ENCODE measurements around the gene PEPD. TPM values are rescaled to one million over a fixed set of nuclear protein-coding genes. Genes with fewer than 3 reads are reported as not detected.

PEPD gene
- total RNA-seq, 4 donors from 2014 or later = 33.9 to 57.0 (median 45.0) TPM

DNA sequence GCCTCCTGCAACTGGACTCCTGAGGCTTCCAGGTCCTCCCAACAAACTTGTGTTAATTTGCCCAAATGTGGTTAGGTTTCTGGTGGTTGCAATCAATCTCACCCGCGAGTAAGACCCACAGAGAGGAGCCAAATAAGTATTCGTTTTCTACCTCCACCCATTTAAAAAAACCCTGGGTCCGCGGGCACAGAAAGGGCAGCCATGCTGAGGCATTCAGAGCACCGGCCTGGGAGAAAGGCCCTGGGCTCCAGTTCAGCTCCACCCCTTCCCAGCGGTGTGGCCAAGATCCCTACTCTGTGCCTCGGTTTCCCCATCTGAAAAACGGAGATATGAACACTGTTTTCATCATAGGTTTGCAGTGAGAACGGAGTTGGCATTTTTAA, 56.9 kb downstream of the PEPD start:
- Histone ChIP-seq H3K9me3 (no peaks in the 10 kb centered on the region), H3K27me3 (no peaks in the 10 kb centered on the region), H3K27ac (no peak overlapping the region), H3K4me3 (no peak overlapping the region), H3K4me1 (peaks cover 12 to 18% of the 10 kb centered on the region in 2 donors), H3K36me3 (peaks cover 0 to 4% of the 10 kb centered on the region in 2 donors)
- DNase-seq (no peak), ATAC-seq (no peak)
- intact Hi-C loops (cut with DNase I; ENCODE audit: low total_unique reads) = no loop called here
- in situ Hi-C loops (cut with MboI; ENCODE audit: low sequenced_read_pairs in 4 of 4) = no loop called here
- TF ChIP-seq, protein P1, sequence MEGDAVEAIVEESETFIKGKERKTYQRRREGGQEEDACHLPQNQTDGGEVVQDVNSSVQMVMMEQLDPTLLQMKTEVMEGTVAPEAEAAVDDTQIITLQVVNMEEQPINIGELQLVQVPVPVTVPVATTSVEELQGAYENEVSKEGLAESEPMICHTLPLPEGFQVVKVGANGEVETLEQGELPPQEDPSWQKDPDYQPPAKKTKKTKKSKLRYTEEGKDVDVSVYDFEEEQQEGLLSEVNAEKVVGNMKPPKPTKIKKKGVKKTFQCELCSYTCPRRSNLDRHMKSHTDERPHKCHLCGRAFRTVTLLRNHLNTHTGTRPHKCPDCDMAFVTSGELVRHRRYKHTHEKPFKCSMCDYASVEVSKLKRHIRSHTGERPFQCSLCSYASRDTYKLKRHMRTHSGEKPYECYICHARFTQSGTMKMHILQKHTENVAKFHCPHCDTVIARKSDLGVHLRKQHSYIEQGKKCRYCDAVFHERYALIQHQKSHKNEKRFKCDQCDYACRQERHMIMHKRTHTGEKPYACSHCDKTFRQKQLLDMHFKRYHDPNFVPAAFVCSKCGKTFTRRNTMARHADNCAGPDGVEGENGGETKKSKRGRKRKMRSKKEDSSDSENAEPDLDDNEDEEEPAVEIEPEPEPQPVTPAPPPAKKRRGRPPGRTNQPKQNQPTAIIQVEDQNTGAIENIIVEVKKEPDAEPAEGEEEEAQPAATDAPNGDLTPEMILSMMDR (IDR thresholded peaks at IDR 0.05 in 4 of 5, conservative IDR thresholded peaks at IDR 0.05 in 1 of 5) = no peak
- no peak for TF ChIP-seq POLR2A (IDR thresholded peaks at IDR 0.05)

GRCh38 chr19:33464010-33464732, 57.4 kb downstream of the PEPD start:
- H3K27ac ChIP-seq = no peak overlapping the region
- ATAC-seq (no peak), DNase-seq (no peak)
- H3K9me3 ChIP-seq = no peaks in the 10 kb centered on the region
- peaks cover 0 to 4% of the 10 kb centered on the region in 2 donors for H3K36me3 ChIP-seq
- no peaks in the 10 kb centered on the region for H3K27me3 ChIP-seq
- in situ Hi-C loops (cut with MboI; ENCODE audit: low sequenced_read_pairs in 4 of 4) = no loop called here
- no peak for TF ChIP-seq POLR2A (IDR thresholded peaks at IDR 0.05)
- TF ChIP-seq, protein P1 (IDR thresholded peaks at IDR 0.05 in 4 of 5, conservative IDR thresholded peaks at IDR 0.05 in 1 of 5) = no peak
- intact Hi-C loops (cut with DNase I; ENCODE audit: low total_unique reads) = no loop called here
- peaks cover 12 to 18% of the 10 kb centered on the region in 2 donors for H3K4me1 ChIP-seq
- no peak overlapping the region for H3K4me3 ChIP-seq

DNA sequence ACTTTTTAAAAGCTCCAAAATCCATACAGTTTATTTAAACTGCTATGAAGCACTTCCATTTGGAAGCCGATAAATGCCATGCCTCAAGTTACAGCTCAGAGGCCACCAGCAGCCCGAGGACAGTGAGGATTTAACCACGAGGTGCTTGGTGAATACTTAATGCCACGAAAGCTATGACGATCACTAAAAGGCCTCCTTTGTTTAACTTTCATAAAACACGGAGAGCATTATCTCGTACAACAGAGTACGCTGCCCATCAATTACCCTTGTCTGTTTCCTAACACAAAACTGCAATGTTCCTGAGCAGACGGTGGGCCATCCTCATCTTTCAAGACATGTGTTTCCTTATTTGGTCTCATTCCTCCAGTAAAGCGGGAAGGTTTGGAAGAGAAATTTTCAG, 58.4 kb downstream of the PEPD start:
- Histone ChIP-seq H3K4me3 (no peak overlapping the region), H3K4me1 (peaks cover 12 to 18% of the 10 kb centered on the region in 2 donors), H3K27ac (no peak overlapping the region), H3K9me3 (no peaks in the 10 kb centered on the region), H3K27me3 (no peaks in the 10 kb centered on the region), H3K36me3 (peaks cover 0 to 4% of the 10 kb centered on the region in 2 donors)
- in situ Hi-C loops (cut with MboI; ENCODE audit: low sequenced_read_pairs in 4 of 4) = no loop called here
- DNase-seq (no peak), ATAC-seq (no peak)
- intact Hi-C loops (cut with DNase I; ENCODE audit: low total_unique reads) = no loop called here
- TF ChIP-seq, protein P1 (IDR thresholded peaks at IDR 0.05 in 4 of 5, conservative IDR thresholded peaks at IDR 0.05 in 1 of 5) = no peak
- TF ChIP-seq POLR2A (IDR thresholded peaks at IDR 0.05) = no peak

- H3K36me3 ChIP-seq = peaks cover 0 to 4% of the 10 kb centered on the region in 2 donors
- no peak overlapping the region for H3K4me3 ChIP-seq
- no peak for TF ChIP-seq POLR2A (IDR thresholded peaks at IDR 0.05)
- TF ChIP-seq, protein P1 (IDR thresholded peaks at IDR 0.05 in 4 of 5, conservative IDR thresholded peaks at IDR 0.05 in 1 of 5) = no peak
- in situ Hi-C loops (cut with MboI; ENCODE audit: low sequenced_read_pairs in 4 of 4) = no loop called here
- no peak overlapping the region for H3K27ac ChIP-seq
- ATAC-seq = no peak
- peaks cover 12 to 18% of the 10 kb centered on the region in 2 donors for H3K4me1 ChIP-seq
- DNase-seq = no peak
- no peaks in the 10 kb centered on the region for H3K27me3 ChIP-seq
- H3K9me3 ChIP-seq = no peaks in the 10 kb centered on the region
- intact Hi-C loops (cut with DNase I; ENCODE audit: low total_unique reads) = no loop called here
Measured at GRCh38 chr19:33462112-33462791, 59.3 kb downstream of the PEPD start.
